GM23248 (cell line): ENCODE results near the gene DCDC2B. TPM values are rescaled to one million over a fixed set of nuclear protein-coding genes. Genes with fewer than 3 reads are reported as not detected.

Source experiments
- DNase-seq: peaks from one replicate; pipeline ENCODE4 v3.0.0-alpha.2; 2015
- H2AFZ ChIP-seq: fragments of 200-600 bp; sonication (generic); 2 replicates; pipeline ENCODE4 v1.6.1; 2016; ENCODE audit warnings: antibody characterized with exemption
- H3F3A ChIP-seq: fragments of 200-600 bp; sonication (generic); 2 replicates; pipeline ENCODE4 v1.6.1; 2016; ENCODE audit warnings: mild to moderate bottlenecking, antibody characterized with exemption, mixed run types; ENCODE audit not compliant: insufficient read depth
- H3K27ac ChIP-seq: fragments of 200-600 bp; sonication (generic); 2 replicates; pipeline ENCODE4 v1.5.1; 2016; ENCODE audit warnings: mild to moderate bottlenecking
- H3K27me3 ChIP-seq: fragments of 200-600 bp; sonication (generic); replicated peaks from 2 replicates; pipeline ENCODE4 v1.6.1; 2016; ENCODE audit warnings: mild to moderate bottlenecking; ENCODE audit not compliant: insufficient read depth
- H3K36me3 ChIP-seq: fragments of 200-600 bp; sonication (generic); 2 replicates; pipeline ENCODE4 v1.6.1; 2016; ENCODE audit warnings: low read depth, mild to moderate bottlenecking
- H3K4me1 ChIP-seq: fragments of 200-600 bp; sonication (generic); 2 replicates; pipeline ENCODE4 v1.6.1; 2016; ENCODE audit warnings: mild to moderate bottlenecking; ENCODE audit not compliant: insufficient read depth
- H3K4me2 ChIP-seq: fragments of 200-600 bp; sonication (generic); one replicate; pipeline ENCODE4 v1.6.1; 2016; ENCODE audit warnings: mild to moderate bottlenecking; ENCODE audit not compliant: unreplicated experiment
- H3K4me3 ChIP-seq: fragments of 200-600 bp; sonication (generic); 2 replicates; pipeline ENCODE4 v1.5.1; 2016; ENCODE audit warnings: mild to moderate bottlenecking
- H3K79me2 ChIP-seq: fragments of 200-600 bp; sonication (generic); 2 replicates; pipeline ENCODE4 v1.6.1; 2016; ENCODE audit warnings: mild to moderate bottlenecking; ENCODE audit not compliant: insufficient read depth
- H3K9ac ChIP-seq: fragments of 200-600 bp; sonication (generic); 2 replicates; pipeline ENCODE4 v1.6.1; 2016; ENCODE audit warnings: mild to moderate bottlenecking
- H3K9me2 ChIP-seq: fragments of 200-600 bp; sonication (generic); 2 replicates; pipeline ENCODE4 v1.6.1; 2016; ENCODE audit warnings: mixed run types, mild to moderate bottlenecking, moderate library complexity; ENCODE audit not compliant: insufficient read depth
- H3K9me3 ChIP-seq: fragments of 200-600 bp; sonication (generic); one replicate; pipeline ENCODE4 v1.6.1; 2017; ENCODE audit warnings: low read depth
- H4K20me1 ChIP-seq: fragments of 200-600 bp; sonication (generic); 2 replicates; pipeline ENCODE4 v1.6.0; 2016; ENCODE audit not compliant: insufficient read depth
- EZH2 ChIP-seq: fragments of 200-600 bp; sonication (generic); IDR thresholded peaks from 2 replicates; pipeline ENCODE4 v1.6.1; 2018; ENCODE audit warnings: antibody characterized with exemption, mild to moderate bottlenecking; ENCODE audit not compliant: insufficient read depth, poor library complexity, severe bottlenecking
- EZH2phosphoT487 ChIP-seq: fragments of 200-600 bp; sonication (generic); IDR thresholded peaks from 2 replicates; pipeline ENCODE4 v1.6.1; 2018; ENCODE audit warnings: antibody characterized with exemption, moderate library complexity, mild to moderate bottlenecking, low read depth; ENCODE audit not compliant: insufficient read depth
- WGBS, 2 experiments: methylation state at CpG; one replicate each; pipeline ENCODE4 v1.1.6; 2015 to 2017; ENCODE audit warnings: low lambda C conversion rate in 2 of 2, low coverage in 1 of 2; ENCODE audit errors: missing lambda C conversion rate in 2 of 2; 5-methylcytosine and 5-hydroxymethylcytosine counted together
- in situ Hi-C: fragments of 300-500 bp; cut with MboI; formaldehyde crosslinking; loops from 2 replicates; pipeline ENCODE4 v1.15.0; 2020
- polyA plus RNA-seq: library from polyadenylated mRNA; unstranded; fragments of >200 nt; fragmentation: Nextera tagmentation; extraction: Ambion mirVana; gene quantifications from 2 replicates; pipeline ENCODE4 v1.2.1, GENCODE V29; 2016
- total RNA-seq: library from RNA; depleted of rRNA; stranded (reverse); fragments of >200 nt; shearing (Covaris generic); gene quantifications from 2 replicates; pipeline ENCODE4 v1.2.3, GENCODE V29; 2014

The DCDC2B gene
- total and polyA plus RNA-seq, 2 experiments from 2014 or later, result 0.21 TPM; not detected in 1

DNA sequence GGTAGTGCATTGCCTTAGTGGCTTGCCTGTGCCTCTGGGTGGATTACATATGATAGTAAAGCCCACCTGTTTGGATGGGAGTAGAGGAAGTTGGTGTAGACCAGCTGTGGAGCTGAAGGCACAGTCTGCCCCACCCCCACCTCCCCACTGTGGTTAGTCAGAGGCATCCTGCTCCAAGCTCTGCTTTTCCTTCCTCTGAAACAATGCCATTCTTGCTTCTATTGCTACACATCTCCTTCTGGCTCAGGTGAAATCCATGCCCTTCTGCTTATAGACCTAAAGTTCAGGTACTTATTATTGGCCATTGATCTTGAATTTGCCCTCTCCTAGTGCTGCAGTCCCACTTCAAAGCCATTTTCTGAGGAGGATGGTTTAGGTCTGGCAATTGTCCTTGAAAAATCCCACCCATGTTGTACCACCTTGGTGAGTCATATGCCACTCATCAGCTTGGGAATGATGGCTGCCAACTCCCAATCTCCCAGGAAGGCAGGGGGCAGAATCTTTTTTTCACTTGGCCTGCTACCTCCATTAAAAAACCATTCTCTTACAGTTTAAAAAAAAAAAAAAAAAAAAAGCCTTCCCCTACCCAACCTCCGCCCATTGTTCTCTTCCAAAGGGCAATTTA is 36.2 kb upstream of the DCDC2B start:
- no peak overlapping the region for H2AFZ ChIP-seq
- no peaks in the 10 kb centered on the region for H3K9me3 ChIP-seq
- DNase-seq, result peak; percentile 51
- TF ChIP-seq EZH2phosphoT487 (no peak), EZH2 (no peak)
- no peaks in the 10 kb centered on the region for H3K9me2 ChIP-seq
- H3K36me3 ChIP-seq, result peaks cover 47% of the 10 kb centered on the region
- no peak overlapping the region for H3K27ac ChIP-seq
- no peaks in the 10 kb centered on the region for H3K79me2 ChIP-seq
- no peaks in the 10 kb centered on the region for H4K20me1 ChIP-seq
- no peak overlapping the region for H3K4me3 ChIP-seq
- H3F3A ChIP-seq, result peaks cover 14% of the 10 kb centered on the region
- in situ Hi-C loops, result no loop called here
- H3K4me1 ChIP-seq, result peaks cover 7% of the 10 kb centered on the region; the same call in 1 of the 2 replicates
- no peak overlapping the region for H3K4me2 ChIP-seq
- H3K27me3 ChIP-seq, result no peaks in the 10 kb centered on the region
- H3K9ac ChIP-seq, result no peak overlapping the region
- WGBS, 2 experiments, result 100% methylated on average over 1 of the region's 1 CpG

DNA sequence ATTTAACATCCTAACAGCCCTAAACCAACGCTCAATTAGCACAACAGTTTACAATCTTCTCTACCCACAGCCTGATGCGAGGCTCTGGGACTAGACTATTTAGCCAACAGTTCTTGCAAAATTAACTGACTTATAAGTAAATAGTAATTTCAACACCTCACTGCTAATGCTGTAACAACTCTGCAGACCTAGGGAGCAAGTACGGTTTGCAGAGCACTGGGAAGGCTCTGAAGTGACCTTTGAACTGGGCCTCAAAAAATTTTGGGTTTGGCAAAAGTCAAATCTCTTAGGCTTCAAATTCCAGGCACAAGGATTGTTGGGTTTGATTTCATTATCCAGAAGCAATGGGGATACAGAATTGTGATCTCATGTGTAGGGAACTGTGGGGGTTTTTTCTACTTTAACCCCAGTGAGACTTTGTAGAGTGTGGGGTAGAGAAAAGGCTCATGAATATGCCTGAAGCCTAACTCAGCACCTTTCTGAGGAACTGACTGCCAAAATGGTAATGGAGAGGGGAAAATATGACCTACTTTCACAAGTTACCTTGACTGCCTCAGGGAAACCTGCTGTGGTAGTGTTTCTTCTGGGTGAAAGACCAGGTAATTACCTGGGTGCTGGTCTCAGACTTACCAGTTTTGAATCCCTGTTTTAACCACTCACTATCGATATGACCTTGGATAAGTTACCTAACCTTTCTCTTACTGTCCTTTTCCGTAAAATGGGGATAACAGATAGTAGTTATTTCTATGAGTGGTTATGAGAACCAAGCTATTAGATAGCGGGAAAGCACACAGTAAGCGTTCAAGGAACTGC is 30.3 kb upstream of the DCDC2B start:
- Histone ChIP-seq H3K4me1 (peaks cover 19% of the 10 kb centered on the region), H3K4me3 (peak overlapping the region; percentile 92), H3K9ac (peak overlapping the region; percentile 99), H3K36me3 (peaks cover 11% of the 10 kb centered on the region; the same call in 1 of the 2 replicates), H3K9me2 (no peaks in the 10 kb centered on the region), H3K4me2 (peak overlapping the region; percentile 81), H3K27me3 (no peaks in the 10 kb centered on the region), H3K79me2 (peaks cover 36% of the 10 kb centered on the region), H3F3A (peaks cover 47% of the 10 kb centered on the region), H3K9me3 (no peaks in the 10 kb centered on the region), H2AFZ (peak overlapping the region; percentile 91), H4K20me1 (no peaks in the 10 kb centered on the region), H3K27ac (peak overlapping the region; percentile 99)
- TF ChIP-seq EZH2phosphoT487 (no peak), EZH2 (no peak)
- in situ Hi-C loops, result no loop called here
- DNase-seq, result no peak
- WGBS, 2 experiments, result 82% methylated on average over 7 of the region's 7 CpGs

DNA sequence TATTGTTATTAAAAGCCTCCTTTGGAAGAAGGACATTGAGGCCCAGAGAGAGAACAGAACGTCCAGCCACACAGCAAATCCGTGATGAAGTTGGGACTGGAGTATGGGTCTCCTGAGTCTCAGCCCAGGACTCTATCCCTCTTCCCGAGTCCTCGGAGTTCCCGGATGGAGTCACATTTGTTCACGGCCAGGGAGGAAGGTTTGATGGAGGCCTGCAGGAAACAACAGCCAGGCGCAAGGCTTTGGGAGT is 29.8 kb upstream of the DCDC2B start:
- H3K9me3 ChIP-seq, result no peaks in the 10 kb centered on the region
- peaks cover 11% of the 10 kb centered on the region; the same call in 1 of the 2 replicates for H3K36me3 ChIP-seq
- TF ChIP-seq EZH2phosphoT487 (no peak), EZH2 (no peak)
- peak overlapping the region; percentile 99 for H3K27ac ChIP-seq
- peak overlapping the region; percentile 81 for H3K4me2 ChIP-seq
- H3K79me2 ChIP-seq, result peaks cover 41% of the 10 kb centered on the region
- no peaks in the 10 kb centered on the region for H3K27me3 ChIP-seq
- WGBS, 2 experiments, result 13% methylated on average over 7 of the region's 7 CpGs
- in situ Hi-C loops, result no loop called here
- peaks cover 47% of the 10 kb centered on the region for H3F3A ChIP-seq
- H3K9me2 ChIP-seq, result no peaks in the 10 kb centered on the region
- peak overlapping the region; percentile 92 for H3K4me3 ChIP-seq
- DNase-seq, result no peak
- peak overlapping the region; percentile 91 for H2AFZ ChIP-seq
- peak overlapping the region; percentile 99 for H3K9ac ChIP-seq
- peaks cover 24% of the 10 kb centered on the region for H3K4me1 ChIP-seq
- H4K20me1 ChIP-seq, result no peaks in the 10 kb centered on the region

DNA sequence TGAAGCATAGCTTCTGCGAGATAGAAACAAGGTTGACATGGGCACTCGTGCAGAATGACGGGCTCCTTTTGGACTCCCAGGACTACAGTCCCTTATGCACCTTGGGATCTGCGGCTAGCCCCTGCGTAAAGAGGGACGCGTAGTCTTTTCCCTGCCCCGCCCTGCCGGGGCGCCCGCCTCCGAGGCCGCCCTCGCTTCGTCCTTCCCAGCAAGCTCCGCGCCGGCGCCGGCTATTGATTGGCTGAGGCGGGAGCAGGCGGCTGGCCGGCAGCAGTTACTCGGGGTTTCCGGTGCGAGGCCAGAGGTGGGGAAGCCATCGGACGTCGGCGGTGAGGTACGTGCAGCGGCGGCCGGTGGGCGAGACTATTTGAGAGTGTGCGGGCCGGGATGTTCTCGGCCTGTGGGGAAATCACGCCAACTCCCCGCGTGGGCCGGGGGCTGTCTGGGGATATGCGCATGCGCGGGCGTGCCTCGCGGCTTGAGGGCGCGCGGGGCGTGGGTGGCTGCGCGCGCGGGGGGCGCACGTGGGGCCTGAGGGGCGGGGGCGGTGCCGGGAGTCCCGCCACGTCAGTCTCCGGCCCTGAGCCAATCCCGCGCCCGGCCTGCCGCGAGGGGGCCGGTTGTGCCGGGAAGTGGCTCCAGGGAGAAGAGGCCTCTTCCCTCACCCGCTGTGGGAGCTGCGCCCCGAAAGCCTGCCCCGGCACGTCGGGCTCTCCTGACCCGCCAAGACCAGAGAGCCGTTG is 29.3 kb upstream of the DCDC2B start, which contains the start of gene TXLNA:
TSS of gene TXLNA (plus strand) at position 233 of the 743 bp plus-strand sequence. CDS start 671 bp downstream, outside the sequence.
- Histone ChIP-seq H3F3A (peaks cover 47% of the 10 kb centered on the region), H3K9me2 (no peaks in the 10 kb centered on the region), H3K4me1 (peaks cover 27% of the 10 kb centered on the region), H4K20me1 (peaks cover under 1% of the 10 kb centered on the region; the same call in 1 of the 2 replicates), H3K4me3 (peak within 1 kb of the TSS; percentile 92), H3K79me2 (peaks cover 46% of the 10 kb centered on the region), H2AFZ (peak within 1 kb of the TSS; percentile 91), H3K9ac (peak within 1 kb of the TSS; percentile 99), H3K9me3 (no peaks in the 10 kb centered on the region), H3K4me2 (peak within 1 kb of the TSS; percentile 99), H3K36me3 (peaks cover 11% of the 10 kb centered on the region), H3K27me3 (no peaks in the 10 kb centered on the region), H3K27ac (peak within 1 kb of the TSS; percentile 99)
- TF ChIP-seq EZH2 (no peak), EZH2phosphoT487 (no peak)
- 1 to 2% methylated on average over 66 to 69 of the region's 79 CpGs for WGBS, 2 experiments
- in situ Hi-C loops, result no loop called here
- peak; percentile 98 for DNase-seq
